NCI-H2196 treated with DMSO at 0.1 percent for 48 hours (cell line): Measurements from ENCODE around the gene MEA1.

ENCODE experiments used
- DNase-seq: peaks from one replicate; lab custom pipeline; 2025; ENCODE audit not compliant: unreplicated experiment; lab: John Stamatoyannopoulos, UW

The MEA1 gene

DNA sequence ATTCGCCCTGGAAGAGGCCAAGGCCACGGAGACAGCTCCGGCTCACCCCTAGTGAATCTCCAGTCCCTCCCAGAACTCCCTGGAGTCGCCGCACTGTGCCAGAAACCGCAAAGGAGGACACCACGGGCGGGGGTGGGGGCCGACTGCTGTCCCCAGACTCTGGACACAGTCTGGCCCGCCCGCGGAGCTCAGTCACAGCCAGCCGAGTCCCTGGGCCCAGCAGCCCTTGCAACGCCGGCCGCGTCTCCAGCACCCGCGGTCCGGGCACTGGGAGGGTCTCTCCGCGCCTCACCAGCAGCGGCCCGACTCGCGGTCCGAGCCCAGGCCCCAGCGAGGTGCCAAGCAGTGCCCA lies 35.3 kb downstream of the MEA1 start:
- no peak for DNase-seq

DNA sequence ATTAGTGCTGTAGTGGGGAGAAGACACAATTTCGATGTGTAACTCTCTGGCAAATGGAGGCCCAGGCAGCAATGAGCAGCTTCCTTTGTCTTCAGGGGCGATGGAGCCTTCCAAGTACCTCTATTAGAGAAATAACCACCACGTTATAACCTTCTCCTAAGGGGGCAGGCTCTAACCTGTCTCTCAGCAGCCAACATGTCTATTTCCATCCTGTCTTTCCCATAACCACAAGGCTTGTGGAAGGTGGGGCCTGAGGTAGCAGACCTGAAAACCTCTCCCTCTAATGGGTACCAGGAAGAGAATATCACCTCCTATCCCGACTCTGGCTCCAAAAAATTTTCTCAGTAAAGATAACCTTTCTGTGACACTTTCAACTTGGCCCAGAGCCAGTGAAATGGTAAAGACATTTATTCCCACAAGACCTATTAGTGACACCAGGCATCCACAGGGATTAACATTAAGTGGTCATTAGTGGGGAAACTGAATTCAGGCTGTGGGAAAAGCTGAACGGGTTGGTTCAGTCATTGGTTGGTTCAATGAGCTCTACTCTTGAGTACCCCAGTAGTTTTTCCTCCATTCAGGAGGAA lies 38.7 kb downstream of the MEA1 start:
- no peak for DNase-seq

DNA sequence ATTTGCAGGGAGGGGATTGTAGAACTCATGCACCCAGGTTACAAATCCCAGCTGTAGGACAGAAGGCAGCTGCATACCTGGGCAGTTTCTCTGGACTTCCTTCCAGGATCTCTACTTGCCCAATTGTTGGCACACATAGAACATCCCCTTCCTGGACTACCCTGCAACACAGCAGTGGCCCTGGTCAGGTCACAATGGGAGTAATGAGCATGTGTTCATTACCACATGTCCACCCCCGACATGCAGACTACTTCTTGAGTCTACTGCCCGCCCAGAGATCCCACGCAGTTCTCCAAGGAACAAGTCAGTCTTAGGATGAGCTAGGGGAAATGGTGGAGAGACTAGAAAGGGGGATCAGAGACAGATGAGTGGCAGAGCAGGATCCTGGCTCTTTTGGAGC lies 39.8 kb downstream of the MEA1 start:
- DNase-seq: no peak

DNA sequence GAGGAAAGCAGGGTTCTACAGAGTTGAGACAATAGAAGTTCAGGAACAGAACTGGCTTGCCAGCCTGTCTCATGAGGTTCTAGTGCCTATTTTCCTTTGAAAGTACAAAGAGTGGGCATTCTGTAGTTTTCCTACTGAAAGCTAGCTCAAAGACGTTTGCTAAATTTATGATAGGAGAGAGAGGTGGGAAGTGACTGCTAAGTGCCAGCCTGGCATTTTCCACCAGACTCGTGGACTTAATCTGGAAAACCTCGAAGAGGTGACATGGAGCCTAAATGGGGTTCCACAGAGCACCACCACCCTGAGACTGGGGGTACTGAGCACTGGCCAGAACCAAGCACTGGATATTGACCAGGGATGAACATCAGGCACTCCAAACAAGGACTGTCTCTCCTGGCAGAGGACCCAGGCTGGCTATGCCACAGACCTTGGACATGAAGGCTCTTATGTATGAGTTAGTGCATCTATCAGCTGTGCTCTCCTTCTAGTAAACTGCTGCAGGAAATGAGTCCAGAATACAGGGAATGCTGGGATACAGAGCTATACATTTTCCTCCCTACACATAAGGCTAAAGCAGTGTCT lies 41.9 kb downstream of the MEA1 start:
- DNase-seq: no peak

DNA sequence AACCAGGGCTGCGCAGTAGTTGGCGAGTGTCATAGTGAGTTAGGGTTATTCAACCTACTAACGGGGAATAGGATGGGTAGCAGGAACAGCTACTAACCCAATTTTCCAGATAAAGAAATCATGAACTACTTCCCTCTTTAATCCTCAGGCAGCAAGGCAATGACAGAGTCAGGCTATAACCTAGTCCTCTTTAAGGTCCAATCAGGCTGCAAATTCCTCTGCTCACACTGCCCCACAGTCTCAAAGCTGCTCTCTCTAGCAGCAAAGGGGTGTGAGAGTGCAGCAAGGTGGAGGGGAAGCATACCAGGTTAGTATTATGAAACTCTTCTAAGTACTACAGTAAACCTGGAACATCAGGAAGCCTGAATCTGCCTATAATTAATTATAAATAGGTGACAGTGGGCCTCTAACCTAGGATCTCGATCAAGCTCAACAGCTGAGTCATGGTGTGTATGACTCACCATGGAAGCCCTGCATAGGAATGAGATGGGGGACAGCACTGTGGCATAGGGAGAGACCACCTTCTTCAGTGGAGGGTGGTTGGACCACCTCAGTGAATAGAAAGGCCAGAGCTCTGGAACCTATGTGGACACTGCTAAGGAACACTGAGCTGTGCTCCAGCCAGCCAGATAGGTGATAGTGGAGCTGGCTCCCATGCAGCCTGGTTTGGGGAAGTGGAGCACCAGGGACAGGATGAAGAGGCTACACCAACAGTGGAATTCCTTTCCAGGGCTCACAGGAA lies 42.7 kb downstream of the MEA1 start:
- no peak for DNase-seq

DNA sequence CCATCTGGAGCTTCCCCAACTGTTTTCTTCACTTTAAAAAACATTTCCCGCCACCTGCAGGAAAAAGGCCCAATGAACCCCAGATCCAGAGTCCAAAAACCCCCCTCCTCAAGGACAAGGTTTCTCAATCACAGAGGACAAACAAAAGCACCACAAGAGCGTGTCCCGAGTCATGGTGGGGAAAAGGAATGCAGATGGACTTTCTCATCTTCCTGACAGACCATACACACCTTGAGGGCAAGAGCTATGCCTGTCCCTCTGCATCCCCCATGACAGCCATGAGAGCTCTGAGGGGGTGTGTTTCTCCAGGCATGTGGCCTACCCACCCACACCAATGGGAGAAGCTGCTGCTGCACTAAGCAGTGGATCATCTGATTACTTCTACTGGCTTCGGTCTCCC lies 43.8 kb downstream of the MEA1 start:
- DNase-seq: no peak

DNA sequence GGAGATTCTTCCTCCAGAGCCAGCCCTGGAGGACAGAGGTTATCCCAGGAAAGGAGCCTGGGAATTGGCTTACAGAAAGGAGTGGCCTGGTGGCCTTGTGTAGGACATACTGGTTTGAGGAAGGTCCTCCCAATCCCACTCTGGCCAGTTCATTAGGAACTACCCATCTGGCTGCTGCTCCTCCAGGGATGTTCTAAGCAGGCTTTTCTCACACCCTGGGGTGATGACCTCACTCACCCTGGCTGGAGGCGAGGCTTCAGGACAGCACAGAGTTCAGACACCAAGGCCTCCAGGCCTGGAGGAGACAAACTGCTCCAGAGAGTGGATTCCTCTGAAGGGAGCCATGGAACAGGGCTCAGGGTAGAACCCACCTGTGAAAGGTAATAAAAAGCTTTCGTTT lies 44.3 kb downstream of the MEA1 start:
- DNase-seq: no peak

DNA sequence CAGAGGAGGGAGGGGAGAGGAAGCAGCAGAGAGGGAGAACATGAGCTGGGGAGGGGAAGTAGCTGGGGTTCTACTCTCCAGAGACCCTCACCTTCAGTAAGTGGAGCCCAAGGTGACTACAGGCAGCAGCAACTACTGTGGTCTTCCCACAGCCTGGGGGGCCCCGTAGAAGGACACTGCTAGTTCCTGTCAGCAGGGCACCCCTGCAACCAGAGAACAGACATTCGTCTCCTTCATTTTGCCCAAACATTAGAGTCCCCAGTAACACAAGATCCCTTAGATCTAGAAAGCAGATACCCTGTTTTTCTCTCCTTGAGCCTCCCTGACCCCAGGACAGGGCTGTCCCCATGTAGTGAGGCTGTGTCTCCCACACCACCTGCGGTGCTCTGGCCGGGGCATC lies 45.0 kb downstream of the MEA1 start:
- no peak for DNase-seq

DNA sequence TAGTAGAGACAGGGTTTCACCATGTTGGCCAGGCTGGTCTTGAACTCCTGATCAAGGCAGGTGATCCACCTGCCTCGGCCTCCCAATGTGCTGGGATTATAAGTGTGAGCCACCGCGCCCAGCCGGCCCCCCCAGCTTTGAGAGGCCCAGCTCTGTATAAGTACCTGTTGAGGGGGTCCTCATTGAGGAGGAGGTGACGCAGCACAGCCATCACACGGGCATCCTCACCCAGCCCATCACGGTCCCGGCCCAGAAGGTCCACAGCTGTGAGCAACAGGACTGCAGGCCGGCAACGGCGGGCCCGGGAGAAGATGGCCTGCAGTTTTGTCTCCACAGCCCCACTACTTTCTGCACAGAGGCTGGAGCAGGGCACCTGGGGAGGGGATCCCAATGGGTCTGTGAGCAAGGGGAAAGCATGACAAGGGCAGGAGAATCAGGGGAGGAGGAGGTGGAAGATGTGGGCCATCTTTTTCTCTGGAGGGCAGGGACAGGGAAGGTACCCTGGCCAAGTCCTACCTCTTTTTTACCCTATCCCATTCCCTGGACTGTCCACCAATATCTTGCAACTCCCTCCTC lies 45.5 kb downstream of the MEA1 start:
- no peak for DNase-seq

DNA sequence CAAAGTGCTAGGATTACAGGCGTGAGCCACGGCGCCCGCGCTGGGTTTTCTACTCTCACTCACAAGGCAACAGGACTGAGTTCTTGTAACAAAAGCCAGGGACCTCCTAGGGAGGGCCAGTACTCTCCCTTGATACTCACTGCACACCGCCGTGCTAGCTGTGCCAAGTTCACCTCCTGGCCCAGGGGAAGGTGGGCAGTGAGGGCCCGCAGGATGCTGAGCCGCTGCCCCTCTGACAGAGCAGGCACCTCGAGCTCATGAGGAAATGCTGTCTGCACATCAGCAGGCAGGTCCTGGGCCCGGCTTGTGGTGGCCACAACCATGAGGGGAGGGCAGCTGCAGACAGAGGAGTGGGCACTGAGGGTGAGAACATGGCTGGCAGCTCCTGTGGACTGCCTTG lies 46.5 kb downstream of the MEA1 start:
- no peak for DNase-seq

DNA sequence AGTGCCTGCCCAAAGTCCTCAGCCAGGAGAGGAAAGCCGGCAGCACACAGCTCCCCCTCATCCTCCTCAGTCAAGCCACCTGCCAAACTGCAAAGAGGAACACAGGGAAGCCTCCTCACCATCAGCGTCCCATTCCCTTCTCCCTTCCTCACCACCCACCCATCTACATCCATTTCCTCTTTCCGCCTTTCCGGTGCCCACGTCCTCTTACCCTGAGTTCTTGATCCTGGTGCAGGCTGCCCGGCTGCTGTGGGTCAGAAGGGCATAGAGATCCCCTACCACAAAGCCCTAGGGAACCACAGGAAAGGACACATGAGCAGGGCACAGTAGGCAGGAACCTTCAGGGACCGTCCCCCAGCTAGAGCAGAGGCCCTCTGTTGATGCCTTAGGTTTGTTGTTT lies 47.2 kb downstream of the MEA1 start:
- DNase-seq: no peak

DNA sequence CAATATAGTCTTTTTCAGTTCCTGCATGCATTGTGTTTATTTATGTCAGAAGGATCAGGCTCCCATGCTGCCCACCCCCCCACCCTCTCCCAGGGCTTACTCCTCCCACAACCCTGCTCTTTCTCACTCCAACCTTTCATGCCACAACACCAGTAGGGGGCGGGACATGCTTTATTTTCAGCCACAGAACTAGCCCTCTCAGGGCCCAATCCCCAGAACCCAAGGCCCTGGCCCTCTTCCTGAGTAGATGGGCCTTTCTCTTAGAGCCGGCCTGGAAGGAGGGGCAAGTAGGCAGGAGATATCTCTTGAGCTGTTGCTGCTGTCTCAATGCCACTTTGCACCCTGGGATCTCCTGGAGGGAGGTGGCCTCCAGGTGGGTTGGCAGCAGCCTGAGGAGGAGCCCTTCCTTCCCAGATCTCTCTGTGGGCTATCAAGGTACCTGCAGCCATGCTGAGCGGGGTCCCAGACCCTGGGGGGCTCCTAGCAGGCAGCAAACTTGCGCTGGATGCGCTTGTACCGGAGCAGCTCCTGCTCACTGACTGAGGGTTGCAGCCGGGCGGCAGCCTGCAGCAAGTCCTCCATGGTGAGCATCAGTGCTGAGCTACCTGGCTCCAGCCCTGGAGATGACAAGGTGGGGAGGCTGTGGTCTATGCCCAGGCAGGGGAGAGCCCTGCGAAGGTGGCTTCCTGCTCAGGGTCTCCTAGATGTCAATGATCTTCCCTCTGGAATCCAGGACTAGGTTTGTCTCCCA lies 49.7 kb downstream of the MEA1 start:
- DNase-seq: peak; percentile 32

DNA sequence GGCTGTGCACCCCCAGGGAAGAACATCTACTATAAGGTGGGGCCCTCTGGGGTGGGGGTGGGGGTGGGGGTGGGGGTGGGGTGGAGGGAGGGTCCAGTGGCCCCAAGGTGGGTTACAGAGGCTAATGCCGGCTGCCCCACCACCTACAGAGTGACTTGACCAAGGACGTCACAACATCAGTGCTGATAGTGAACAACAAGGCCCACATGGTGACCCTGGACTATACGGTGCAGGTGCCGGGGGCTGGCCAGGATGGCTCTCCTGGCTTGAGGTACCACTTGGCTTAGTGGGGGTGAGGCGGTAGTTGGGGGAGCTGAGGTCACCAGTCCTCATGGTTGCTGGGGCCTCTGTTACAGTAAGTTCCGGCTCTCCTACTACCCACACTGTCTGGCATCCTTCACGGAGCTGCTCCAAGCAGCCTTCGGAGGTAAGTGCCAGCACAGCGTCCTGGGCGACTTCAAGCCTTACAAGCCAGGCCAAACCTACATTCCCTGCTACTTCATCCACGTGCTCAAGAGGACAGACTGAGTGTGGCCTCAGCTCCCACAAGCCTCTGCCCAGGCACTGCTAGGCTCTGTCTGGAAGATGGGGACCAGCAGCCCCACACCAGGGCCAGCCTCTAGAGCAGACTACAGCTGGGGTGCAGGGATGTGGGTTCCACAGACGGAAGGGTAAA lies 50.4 kb downstream of the MEA1 start:
- DNase-seq: no peak

DNA sequence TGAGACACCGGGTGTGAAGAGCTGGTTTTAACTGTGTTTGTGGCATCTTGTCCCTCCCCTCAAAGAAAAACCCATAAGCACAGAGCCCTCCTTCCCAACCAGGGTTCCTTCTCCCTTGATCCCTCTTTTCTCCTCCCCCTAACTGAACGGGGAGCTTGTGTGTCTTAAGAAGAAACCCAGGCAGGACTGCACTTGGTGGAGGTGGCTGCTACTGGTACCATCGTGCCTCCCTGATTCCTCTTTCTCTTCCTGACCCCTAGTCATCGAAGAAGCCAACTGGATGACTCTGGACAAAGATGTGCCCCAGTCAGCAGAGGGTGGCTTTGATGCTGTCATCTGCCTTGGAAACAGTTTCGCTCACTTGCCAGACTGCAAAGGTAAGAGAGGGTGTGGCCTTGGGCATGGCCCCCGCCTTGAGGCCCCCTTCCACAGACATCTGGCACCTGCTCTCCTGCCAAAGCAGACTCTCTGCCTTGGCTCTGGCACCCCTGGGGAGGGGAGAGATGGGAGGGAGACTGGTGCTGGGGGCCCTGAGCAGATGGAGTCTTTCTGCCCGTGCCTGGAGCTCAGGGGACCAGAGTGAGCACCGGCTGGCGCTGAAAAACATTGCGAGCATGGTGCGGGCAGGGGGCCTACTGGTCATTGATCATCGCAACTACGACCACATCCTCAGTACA lies 51.1 kb downstream of the MEA1 start:
- DNase-seq: no peak

DNA sequence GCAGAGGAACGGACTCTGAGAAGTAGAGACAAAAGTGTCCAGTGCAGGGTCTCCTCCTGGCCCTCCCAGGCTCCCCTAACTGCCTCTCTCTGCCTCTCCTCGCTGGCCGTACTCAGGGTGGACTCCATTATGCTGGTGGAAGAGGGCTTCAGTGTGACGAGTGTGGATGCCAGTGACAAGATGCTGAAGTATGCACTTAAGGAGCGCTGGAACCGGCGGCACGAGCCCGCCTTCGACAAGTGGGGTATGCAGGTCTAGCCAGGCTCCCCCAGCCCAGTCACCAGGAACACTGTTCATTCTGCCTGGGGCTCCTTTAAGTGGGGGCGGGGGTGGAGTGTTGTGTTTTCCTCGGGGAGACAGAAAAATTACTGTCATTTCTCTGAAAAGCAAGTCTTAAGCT lies 51.6 kb downstream of the MEA1 start:
- DNase-seq: no peak
